Activated CD8-positive, alpha-beta T cell treated with anti-CD3 and anti-CD28 coated beads for 36 hours (primary cell): Measurements from ENCODE around the gene CADM2. TPM values are rescaled to one million over a fixed set of nuclear protein-coding genes. Genes with fewer than 3 reads are reported as not detected.

Experiments
- ATAC-seq: fragments of 200-7000 bp; cut with Tn5 transposase; one replicate; pipeline ENCODE4 v1.10.0; 2021; ENCODE audit warnings: mild to moderate bottlenecking, moderate library complexity
- CTCF ChIA-PET: fragments of 350-600 bp; sonication (Branson Sonifier 250); formaldehyde crosslinking; loops from one replicate; lab custom pipeline; 2021; ENCODE audit warnings: antibody characterized with exemption; lab: Charles Lee
- POLR2A ChIA-PET: fragments of 350-600 bp; sonication (Branson Sonifier 250); formaldehyde crosslinking; loops from one replicate; lab custom pipeline; 2021; ENCODE audit warnings: antibody characterized with exemption; lab: Charles Lee
- DNase-seq: peaks from one replicate; pipeline ENCODE4 v3.0.0-alpha.2; 2020
- H3K27ac Mint-ChIP-seq: one replicate; pipeline ENCODE4 v1.8.0; 2021; ENCODE audit warnings: mild to moderate bottlenecking, mixed read lengths
- H3K27me3 Mint-ChIP-seq: one replicate; pipeline ENCODE4 v1.8.0; 2021; ENCODE audit warnings: mixed read lengths
- H3K36me3 Mint-ChIP-seq: one replicate; pipeline ENCODE4 v1.8.0; 2021; ENCODE audit warnings: low read depth, mixed read lengths
- H3K4me1 Mint-ChIP-seq: one replicate; pipeline ENCODE4 v1.8.0; 2021; ENCODE audit warnings: low read depth, mixed read lengths
- H3K4me3 Mint-ChIP-seq: one replicate; pipeline ENCODE4 v1.8.0; 2021; ENCODE audit warnings: mild to moderate bottlenecking, moderate library complexity, mixed read lengths
- H3K9me3 Mint-ChIP-seq: one replicate; pipeline ENCODE4 v1.8.0; 2021; ENCODE audit warnings: mixed read lengths
- intact Hi-C: fragments of 100-400 bp; cut with micrococcal nuclease; formaldehyde crosslinking; loops from one replicate; pipeline ENCODE4 v1.10.0; 2022
- total RNA-seq, 2 experiments: library from RNA; stranded (reverse); gene quantifications; one replicate each; pipeline ENCODE4 v1.2.3, GENCODE V29; 2021
- TF ChIP-seq, protein P1 (sequence below): fragments of 200-600 bp; IDR thresholded peaks from one replicate; pipeline ENCODE4 v1.8.0; 2022; ENCODE audit warnings: antibody characterized with exemption, mild to moderate bottlenecking

CADM2 gene
- total RNA-seq, 2 experiments from 2014 or later = 0.38 TPM; not detected in 1

DNA sequence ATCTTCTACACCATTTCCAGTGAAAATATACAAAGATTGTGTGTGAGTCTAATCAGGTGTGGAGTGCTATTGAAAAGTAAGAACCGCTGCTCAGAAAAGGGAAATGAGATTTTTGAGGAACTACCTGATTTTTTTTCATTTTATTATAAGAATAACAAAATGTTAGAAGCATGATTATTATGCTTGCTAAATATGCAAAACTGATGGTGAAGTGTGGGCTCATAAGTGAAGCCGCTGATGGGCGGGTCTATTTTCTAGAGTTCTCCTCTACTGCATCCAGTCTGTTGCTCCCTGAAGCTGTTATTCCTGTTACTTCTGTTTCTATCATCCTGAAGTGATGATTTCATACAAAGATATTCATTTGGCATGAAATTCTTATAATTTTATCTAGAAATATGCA lies 612.0 kb downstream of the CADM2 start:
- H3K36me3 Mint-ChIP-seq = no peaks in the 10 kb centered on the region
- ChIA-PET POLR2A (no interaction called here), CTCF (no interaction called here)
- H3K27ac Mint-ChIP-seq = no peak overlapping the region
- H3K4me3 Mint-ChIP-seq = no peak overlapping the region
- H3K27me3 Mint-ChIP-seq = no peaks in the 10 kb centered on the region
- TF ChIP-seq, protein P1, sequence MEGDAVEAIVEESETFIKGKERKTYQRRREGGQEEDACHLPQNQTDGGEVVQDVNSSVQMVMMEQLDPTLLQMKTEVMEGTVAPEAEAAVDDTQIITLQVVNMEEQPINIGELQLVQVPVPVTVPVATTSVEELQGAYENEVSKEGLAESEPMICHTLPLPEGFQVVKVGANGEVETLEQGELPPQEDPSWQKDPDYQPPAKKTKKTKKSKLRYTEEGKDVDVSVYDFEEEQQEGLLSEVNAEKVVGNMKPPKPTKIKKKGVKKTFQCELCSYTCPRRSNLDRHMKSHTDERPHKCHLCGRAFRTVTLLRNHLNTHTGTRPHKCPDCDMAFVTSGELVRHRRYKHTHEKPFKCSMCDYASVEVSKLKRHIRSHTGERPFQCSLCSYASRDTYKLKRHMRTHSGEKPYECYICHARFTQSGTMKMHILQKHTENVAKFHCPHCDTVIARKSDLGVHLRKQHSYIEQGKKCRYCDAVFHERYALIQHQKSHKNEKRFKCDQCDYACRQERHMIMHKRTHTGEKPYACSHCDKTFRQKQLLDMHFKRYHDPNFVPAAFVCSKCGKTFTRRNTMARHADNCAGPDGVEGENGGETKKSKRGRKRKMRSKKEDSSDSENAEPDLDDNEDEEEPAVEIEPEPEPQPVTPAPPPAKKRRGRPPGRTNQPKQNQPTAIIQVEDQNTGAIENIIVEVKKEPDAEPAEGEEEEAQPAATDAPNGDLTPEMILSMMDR = no peak
- ATAC-seq (no peak), DNase-seq (no peak)
- no peaks in the 10 kb centered on the region for H3K4me1 Mint-ChIP-seq
- intact Hi-C loops = no loop called here
- no peaks in the 10 kb centered on the region for H3K9me3 Mint-ChIP-seq

DNA sequence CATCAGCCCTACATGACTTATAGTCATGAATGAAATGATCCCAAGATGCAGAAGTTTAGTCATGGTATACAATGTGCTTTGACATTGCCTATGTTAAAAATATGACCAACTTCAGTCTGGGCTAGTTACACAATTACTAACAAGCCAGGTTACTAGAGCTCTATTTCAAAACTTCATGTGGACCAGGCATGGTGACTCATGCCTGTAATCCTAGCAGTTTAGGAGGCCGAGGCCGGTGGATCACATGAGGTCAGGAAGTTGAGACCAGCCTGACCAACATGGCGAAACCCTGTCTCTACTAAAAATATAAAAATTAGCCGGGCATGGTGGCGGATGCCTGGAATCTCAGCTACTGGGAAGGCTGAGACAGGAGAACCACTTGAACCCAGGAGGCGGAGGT lies 613.0 kb downstream of the CADM2 start:
- Mint-ChIP-seq H3K27me3 (no peaks in the 10 kb centered on the region), H3K27ac (no peak overlapping the region), H3K4me3 (no peak overlapping the region), H3K9me3 (no peaks in the 10 kb centered on the region), H3K4me1 (no peaks in the 10 kb centered on the region), H3K36me3 (no peaks in the 10 kb centered on the region)
- TF ChIP-seq, protein P1 = no peak
- ATAC-seq (no peak), DNase-seq (no peak)
- intact Hi-C loops = no loop called here
- CTCF ChIA-PET = no interaction called here
- POLR2A ChIA-PET = no interaction called here

DNA sequence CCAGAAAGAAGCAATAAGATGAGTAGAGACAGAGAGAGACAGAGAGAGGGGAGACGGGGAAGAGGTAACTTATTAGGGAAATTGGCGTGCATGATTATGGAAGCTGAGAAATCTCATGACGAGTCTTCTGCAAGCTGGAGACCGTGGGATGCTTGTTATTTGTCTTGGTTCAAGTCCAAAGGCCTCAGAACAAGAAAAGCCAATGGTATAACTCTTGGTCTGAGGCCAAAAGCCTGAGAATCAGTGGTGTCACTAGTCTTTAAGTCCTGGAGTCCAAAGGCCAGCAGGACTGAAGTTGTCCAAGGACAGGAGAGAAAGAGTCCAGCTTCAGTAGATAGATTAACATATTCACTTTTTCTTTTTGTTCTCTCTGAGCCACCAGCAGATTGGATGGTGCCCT lies 613.6 kb downstream of the CADM2 start:
- H3K9me3 Mint-ChIP-seq = no peaks in the 10 kb centered on the region
- no peaks in the 10 kb centered on the region for H3K27me3 Mint-ChIP-seq
- TF ChIP-seq, protein P1 = no peak
- H3K36me3 Mint-ChIP-seq = no peaks in the 10 kb centered on the region
- DNase-seq (no peak), ATAC-seq (no peak)
- H3K4me3 Mint-ChIP-seq = no peak overlapping the region
- intact Hi-C loops = no loop called here
- ChIA-PET CTCF (no interaction called here), POLR2A (no interaction called here)
- H3K4me1 Mint-ChIP-seq = no peaks in the 10 kb centered on the region
- no peak overlapping the region for H3K27ac Mint-ChIP-seq

- TF ChIP-seq, protein P1 = no peak
- intact Hi-C loops = no loop called here
- ChIA-PET CTCF (interaction anchor here (0.6 kb wide), 1 partner anchor 277 kb away, joined by 3 read pairs; no protein-coding TSS in a partner anchor), POLR2A (no interaction called here)
- H3K27me3 Mint-ChIP-seq = no peaks in the 10 kb centered on the region
- no peak overlapping the region for H3K4me3 Mint-ChIP-seq
- no peaks in the 10 kb centered on the region for H3K36me3 Mint-ChIP-seq
- H3K9me3 Mint-ChIP-seq = no peaks in the 10 kb centered on the region
- no peak overlapping the region for H3K27ac Mint-ChIP-seq
- ATAC-seq = no peak
- no peaks in the 10 kb centered on the region for H3K4me1 Mint-ChIP-seq
- no peak for DNase-seq
Observed at GRCh38 chr3:85572978-85573377, 614.2 kb downstream of the CADM2 start.

DNA sequence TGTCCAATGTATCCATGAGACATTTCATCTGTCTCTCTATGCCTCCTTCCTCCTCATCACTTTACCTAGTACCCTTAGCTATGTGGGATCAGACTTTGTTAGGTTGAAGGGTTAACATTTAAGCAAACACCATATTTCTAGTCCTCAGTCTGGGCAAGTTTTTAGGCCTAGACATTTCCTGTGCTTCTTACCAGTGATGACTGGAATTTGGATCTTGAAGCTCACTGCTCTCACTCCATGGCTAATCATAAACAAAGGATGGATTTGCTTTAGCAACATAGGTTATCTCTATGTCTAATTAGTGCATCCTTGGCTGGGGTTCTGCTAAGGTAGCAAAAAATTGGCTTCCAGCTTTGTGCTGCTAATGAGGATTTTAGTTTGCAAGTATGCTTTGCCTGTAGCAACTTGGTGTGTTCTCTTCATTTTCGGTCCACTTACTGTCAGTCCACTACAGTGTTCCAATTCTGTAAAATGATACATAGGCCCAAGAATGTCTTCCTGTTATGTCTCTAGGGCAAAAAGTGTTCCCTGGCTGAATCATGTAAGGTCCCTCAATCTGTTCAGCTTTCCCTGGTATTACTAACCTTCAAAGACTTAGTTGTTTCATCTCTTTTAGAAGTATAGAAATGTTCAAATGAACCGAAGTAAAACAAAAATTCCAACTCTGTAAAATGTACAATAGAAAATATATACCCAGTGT lies 615.4 kb downstream of the CADM2 start:
- ChIA-PET POLR2A (no interaction called here), CTCF (interaction anchor here (1.8 kb wide), 1 partner anchor 10 kb away, joined by 5 read pairs; no protein-coding TSS in a partner anchor)
- intact Hi-C loops = no loop called here
- no peaks in the 10 kb centered on the region for H3K36me3 Mint-ChIP-seq
- H3K27me3 Mint-ChIP-seq = no peaks in the 10 kb centered on the region
- TF ChIP-seq, protein P1 = no peak
- no peak overlapping the region for H3K27ac Mint-ChIP-seq
- H3K9me3 Mint-ChIP-seq = no peaks in the 10 kb centered on the region
- no peak for ATAC-seq
- no peak overlapping the region for H3K4me3 Mint-ChIP-seq
- no peaks in the 10 kb centered on the region for H3K4me1 Mint-ChIP-seq
- DNase-seq = no peak
